Body of pancreas (tissue), 4 donors: ENCODE data around the gene RHBDD2.

Experiments
- POLR2A ChIP-seq, 3 donors: fragments of 450-650 bp; IDR thresholded peaks; one replicate each; pipeline ENCODE4 v1.6.1; 2016; ENCODE audit warnings: antibody characterized with exemption in 3 of 3, mild to moderate bottlenecking in 2 of 3
- TF ChIP-seq, protein P1 (sequence below), 7 experiments: fragments of 450-650 bp in 4 of 7; fragments of 200-600 bp in 3 of 7; sonication (generic) in 3 of 7; IDR thresholded peaks; one replicate each; pipeline ENCODE4 v1.5.1; 2016 to 2019; ENCODE audit warnings: antibody characterized with exemption in 7 of 7

DNA sequence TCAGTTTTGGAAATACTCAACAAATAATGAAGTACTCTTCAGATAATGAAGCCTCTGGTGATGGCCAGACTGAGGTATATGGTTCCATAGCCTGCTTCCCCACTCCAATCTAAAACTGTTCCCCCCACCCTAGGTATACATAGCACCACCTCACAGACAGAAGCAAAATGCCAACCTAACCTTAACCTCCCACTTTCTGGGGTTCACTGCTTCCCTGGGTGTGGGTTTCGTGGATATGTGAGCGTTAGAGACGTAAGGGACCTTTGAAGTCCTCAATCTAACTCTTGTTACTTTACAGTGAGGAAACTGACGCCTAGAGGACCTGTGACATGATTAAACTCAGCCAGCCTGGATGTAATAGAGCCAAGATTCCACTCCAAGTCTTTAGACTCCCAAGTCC is 1.4 kb downstream of the RHBDD2 start:
- TF ChIP-seq, protein P1, sequence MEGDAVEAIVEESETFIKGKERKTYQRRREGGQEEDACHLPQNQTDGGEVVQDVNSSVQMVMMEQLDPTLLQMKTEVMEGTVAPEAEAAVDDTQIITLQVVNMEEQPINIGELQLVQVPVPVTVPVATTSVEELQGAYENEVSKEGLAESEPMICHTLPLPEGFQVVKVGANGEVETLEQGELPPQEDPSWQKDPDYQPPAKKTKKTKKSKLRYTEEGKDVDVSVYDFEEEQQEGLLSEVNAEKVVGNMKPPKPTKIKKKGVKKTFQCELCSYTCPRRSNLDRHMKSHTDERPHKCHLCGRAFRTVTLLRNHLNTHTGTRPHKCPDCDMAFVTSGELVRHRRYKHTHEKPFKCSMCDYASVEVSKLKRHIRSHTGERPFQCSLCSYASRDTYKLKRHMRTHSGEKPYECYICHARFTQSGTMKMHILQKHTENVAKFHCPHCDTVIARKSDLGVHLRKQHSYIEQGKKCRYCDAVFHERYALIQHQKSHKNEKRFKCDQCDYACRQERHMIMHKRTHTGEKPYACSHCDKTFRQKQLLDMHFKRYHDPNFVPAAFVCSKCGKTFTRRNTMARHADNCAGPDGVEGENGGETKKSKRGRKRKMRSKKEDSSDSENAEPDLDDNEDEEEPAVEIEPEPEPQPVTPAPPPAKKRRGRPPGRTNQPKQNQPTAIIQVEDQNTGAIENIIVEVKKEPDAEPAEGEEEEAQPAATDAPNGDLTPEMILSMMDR (IDR thresholded peaks at IDR 0.05) = no peak
- no peak for TF ChIP-seq POLR2A (IDR thresholded peaks at IDR 0.05)
